ENCODE data around the gene GEMIN7.

- TF ChIP-seq CTCF (IDR thresholded peaks at IDR 0.05; ENCODE audit: low read depth, low read length, missing input control) (no peak), MAX (IDR thresholded peaks at IDR 0.05) (no peak), FOXA2 (IDR thresholded peaks at IDR 0.05) (no peak), RAD21 (IDR thresholded peaks at IDR 0.05) (no peak), TAF1 (conservative IDR thresholded peaks at IDR 0.05) (no peak), REST (IDR thresholded peaks at IDR 0.05) (no peak), ATF3 (IDR thresholded peaks at IDR 0.05) (no peak), SP1 (IDR thresholded peaks at IDR 0.05) (no peak), YY1 (IDR thresholded peaks at IDR 0.05) (no peak), EGR1 (IDR thresholded peaks at IDR 0.05; ENCODE audit: low read depth in 2 of 2) (no peak)
Observed at GRCh38 chr19:45063851-45064801, 14.9 kb upstream of the GEMIN7 start.
